Activated CD4-positive, alpha-beta T cell treated with anti-CD3 and anti-CD28 coated beads for 1 hour (primary cell): ENCODE results near the gene KRTAP5-3.

Experiments
- DNase-seq: peaks from one replicate; pipeline ENCODE4 v3.0.0-alpha.2; 2020

Gene KRTAP5-3

DNA sequence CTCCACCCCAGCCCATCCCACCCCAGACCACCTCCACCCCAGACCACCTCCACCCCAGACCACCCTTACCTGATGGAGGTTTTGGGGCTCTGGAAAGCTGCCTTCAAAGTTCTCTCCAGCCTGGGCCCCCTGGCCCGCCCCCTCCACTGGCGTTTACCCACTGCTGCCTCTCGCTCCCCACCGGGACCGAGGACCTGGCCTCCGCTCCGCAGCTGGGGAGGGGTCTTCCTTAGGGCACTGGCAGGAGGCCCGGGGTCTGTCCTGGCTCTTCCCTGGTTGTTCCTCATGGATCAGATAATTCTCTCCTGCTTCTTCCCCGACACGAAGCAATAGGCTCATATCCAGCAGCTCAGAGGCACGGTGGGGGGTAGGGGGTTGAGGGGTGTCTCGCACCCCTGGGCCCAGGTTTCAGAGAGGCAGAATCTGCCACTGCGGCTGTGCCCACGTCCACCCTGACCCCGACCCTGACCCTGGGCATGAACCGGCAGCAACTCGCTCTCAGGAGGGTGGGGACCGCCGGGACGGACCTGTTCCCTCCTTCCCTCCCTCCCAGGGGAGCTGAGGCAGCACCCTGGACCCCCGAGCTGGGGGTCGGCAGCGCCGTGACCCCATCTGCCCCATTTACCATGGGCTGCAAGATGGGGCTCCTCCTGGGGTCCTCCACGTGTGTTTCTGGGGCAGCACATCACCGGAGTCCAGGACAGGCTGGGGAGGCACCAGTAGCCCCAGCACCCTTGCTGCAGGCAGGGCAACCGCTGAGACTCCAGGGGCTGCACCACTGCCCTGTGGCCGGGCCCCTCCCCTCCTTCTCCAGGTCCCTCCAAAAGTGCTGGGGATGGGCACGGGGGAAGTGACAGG, 34.3 kb upstream of the KRTAP5-3 start:
- DNase-seq = no peak

DNA sequence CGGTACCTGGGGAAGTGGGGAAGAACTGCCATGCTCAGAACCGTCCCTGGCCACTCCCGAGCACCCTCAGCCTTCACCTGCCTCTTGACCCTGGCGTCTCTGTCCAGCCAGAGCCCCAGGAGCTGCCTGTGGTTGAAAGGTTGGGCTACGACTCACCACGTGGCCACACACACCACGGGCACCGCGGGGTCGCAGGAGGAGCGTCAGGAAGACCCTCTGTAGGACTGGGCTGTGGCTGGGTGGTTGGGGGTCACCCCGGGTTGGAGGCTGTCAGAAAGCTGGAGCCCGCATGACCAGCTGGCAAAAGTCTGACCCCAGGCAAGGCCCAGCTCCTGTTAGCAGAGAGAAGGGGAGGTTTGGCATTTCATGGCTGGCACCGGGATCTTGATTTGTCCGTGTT, 32.8 kb upstream of the KRTAP5-3 start:
- no peak for DNase-seq

DNA sequence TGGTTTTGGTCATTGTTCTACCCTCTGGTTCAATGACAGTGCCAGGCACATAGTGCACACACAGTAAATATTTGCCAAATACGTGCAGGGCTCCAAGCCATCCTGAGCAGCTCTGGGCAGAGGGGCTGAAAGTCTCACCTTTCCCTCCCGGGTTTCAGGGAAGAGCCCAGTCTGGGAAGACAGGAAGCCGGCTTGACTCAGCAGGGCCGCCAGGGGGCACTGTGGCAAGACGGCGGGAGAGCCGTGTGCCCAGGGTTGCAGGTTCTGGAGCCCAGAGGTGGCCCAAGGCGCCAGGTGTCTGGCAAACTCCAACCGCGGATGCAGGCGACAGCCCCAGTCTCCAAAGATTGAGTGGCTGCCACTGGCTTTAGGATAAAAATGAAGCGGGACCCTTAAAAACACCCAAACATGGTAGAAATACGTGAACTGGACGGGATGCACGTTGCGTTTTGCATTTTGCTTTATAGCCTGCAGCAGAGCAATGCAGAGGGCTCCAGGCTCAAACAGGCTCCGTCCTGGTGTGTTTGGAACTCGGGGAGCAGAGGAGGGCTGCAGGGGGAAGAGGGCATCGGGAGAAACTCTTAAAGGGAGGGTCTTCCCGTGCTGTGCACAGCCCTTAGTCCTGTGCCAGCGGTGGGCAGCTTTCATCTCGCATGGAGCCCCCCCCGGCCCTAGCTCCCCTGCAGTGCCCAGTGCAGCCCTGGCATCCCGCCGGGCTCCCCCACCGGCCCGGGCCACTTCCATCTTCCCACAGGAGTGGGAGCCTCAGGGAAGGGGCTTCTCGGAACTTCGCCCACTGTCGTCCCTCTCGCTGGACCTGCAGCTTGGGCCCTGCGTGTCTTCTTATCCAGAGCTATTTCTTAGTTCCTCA, 32.0 kb upstream of the KRTAP5-3 start:
- no peak for DNase-seq

DNA sequence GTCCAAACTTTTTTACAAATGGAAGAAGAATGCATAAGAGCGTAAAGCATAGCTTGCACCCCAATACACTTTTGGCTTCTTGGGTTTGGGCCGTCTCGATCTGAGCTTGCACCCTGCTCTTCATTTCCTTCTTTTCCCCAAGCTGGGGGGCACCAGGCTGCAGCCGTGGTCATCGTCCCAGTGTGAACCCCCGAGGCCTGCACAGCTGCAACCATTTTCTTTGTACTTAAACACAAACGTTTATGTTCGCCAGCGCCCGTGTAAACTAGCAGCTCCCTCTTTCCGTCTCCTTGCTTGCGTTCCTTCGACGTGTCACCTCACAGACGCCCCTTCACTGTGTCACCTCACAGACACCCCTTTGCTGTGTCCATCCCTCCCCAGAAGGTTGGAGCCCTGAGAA, 31.4 kb upstream of the KRTAP5-3 start:
- DNase-seq = no peak

DNA sequence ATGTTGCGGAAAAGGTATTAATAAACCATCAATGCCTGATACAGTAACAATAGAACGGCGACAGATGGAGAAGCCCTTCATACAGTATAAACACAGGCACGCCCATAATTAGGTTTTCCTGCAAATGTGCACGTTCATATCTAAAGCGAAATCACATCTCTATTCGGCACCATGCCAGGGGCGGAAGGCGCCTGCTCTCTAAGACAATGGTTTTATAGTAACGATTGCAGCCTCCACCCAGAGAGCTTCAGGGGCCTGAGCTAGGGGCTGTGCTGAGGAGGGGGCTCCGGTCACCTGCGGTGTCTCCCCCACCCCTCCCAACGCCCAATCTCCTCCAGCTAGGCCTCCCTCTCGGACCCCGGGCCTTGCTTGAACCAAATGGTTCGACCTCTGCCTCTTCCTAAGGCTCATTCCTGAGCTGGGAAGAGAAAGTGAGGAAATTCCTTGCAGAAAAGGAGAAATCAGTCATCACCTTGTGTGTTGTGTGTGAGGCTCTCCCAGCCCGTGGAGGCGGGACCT, 30.9 kb upstream of the KRTAP5-3 start:
- no peak for DNase-seq

DNA sequence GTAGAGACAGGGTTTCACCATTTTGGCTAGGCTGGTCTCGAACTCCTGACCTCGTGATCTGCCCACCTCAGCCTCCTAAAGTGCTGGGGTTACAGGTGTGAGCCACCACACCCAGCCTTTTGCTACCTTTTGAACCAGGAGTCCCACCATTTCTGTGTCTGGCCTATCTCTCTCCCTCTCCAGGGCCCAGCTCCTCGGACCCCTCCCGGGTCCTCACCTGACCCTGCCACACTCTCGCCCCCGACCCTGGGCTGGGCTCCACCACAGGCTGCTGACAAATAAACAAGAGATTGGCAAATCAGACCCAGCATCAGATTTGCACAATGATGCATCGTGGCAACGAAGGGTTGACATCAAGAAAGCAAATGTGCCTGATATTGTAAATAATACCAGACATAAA, 30.1 kb upstream of the KRTAP5-3 start:
- DNase-seq = no peak

DNA sequence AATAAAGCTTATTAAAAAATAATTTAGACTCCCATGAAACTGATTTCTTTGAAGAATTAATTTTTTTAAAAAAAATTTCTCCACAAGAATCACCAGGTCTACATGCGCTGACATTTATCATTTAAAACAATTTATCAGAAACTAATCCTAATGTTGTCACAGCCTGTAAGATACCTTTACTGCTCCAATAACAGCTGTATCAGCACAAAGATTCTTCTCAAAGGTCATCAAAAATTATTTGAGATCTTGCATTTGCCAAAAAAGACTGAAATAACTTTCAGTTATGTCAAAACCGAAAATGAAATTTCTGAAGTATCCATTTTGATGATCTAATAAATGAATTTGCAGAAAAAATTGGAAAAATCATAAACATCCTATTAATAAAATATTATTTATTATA, 29.4 kb upstream of the KRTAP5-3 start:
- DNase-seq = no peak

DNA sequence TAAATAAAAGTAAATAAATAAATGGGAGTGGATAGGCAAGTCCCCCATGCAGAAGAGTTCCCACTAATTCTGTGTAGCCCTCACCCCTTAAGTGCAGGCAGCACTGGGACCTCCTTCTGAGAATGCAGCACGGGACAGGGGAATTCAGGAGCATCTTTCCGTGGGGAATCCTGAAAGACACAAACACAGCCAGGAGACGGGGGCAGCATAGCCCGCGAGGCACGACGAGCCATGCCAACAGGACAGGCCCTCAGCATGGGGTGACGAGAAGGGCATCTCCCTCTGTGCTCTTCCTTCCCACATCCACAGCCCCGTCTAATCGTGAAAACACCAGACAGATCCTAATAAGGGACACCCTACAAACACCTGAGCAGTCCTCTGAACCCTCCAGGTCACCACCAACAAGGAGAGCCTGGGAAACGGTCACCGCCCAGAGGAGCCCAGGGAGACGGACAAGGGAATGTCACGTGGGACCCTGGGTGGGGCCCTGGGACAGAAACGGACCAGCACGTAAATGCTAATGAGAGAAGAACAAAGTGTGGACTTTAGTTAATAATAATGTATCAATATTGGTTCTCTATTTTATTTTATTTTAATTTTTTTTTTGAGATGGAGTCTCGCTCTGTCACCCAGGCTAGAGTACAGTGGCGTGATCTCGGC, 28.2 kb upstream of the KRTAP5-3 start:
- no peak for DNase-seq

DNA sequence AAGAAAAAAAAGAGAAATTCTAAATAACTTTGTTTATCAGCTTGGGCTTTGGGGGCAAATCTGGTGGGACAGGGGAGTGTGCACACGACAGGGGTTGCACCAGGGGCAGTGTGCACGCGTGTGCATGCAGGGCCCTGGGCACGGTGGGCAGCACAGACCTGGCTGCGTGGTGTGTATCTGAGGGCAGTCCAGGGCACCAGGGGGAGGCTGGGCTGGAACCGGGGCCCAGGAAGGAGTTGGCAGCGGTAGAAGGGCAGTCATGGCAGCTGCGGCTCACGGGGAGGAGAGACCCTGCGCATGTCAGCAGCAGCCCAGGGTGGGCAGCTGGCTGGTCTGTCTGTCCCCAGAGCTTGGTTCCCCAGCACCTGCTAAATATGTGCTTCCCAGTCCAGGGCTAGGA, 25.6 kb upstream of the KRTAP5-3 start:
- DNase-seq = no peak

DNA sequence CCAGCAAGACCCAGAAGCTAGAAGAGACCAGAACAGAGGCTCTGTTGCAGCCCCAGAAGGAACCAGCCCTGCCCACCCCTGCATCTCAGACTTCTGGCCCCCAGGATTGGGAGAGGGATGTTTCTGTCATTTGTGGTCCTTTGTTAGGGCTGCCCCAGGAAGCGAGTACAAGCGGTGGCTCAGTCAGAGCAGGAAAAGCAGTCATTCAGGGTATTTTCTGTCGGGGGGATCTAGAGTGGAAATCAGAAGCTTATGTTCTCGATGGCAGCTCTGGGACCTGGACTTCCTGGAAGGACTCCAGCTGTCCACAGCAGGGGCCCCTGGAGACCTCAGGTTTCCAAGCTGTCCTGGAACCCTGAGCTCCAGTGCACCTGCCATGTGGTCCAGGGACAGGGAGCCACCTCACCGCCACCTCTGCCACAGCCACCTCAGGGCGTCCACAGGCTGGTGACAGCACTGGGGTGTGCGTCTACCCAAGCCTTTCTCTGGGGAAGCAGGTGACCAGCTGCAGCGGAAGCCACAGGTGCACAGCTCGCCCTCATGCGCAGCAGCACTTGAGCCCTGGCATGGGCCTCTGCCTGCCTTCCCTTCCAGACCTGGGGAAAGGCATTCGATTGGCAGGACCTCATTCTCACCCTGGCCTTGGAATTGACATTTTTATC, 23.9 kb upstream of the KRTAP5-3 start:
- DNase-seq = no peak

DNA sequence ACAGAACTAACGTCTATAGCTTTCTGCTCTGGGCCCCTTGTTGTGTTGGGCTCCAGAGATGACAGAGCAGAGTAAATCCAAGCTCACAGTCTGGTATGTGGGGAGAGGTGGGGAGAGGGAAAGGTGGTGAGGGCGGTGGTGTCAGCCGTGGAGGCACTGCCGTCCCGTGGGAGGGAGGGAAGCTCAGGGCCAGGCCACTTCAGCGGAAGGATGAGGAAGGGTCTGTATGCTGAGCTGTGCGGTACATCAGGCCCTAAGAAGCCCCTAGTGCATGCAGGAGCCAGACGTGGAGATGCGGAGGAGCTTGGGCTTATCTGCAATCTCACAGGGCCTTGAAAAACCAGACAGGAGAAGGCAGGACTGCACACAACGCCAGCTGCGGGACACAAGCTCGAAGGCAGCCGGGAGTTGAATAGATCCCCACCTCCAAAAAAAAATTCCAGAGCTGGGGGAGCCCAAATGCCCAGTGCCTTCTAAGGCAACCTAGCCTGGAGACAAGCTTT, 22.9 kb upstream of the KRTAP5-3 start:
- no peak for DNase-seq

DNA sequence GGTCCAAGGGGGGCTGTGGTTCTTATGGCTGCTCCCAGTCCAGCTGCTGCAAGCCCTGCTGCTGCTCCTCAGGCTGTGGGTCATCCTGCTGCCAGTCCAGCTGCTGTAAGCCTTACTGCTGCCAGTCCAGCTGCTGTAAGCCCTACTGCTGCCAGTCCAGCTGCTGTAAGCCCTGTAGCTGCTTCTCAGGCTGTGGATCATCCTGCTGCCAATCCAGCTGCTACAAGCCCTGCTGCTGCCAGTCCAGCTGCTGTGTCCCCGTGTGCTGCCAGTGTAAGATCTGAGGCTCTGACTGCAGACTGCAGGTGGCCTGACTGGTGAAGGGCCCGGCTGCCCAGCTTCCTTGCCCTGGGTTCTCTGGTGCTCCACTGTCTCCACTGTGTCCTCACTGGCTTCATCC, 22.0 kb upstream of the KRTAP5-3 start:
- DNase-seq = no peak

DNA sequence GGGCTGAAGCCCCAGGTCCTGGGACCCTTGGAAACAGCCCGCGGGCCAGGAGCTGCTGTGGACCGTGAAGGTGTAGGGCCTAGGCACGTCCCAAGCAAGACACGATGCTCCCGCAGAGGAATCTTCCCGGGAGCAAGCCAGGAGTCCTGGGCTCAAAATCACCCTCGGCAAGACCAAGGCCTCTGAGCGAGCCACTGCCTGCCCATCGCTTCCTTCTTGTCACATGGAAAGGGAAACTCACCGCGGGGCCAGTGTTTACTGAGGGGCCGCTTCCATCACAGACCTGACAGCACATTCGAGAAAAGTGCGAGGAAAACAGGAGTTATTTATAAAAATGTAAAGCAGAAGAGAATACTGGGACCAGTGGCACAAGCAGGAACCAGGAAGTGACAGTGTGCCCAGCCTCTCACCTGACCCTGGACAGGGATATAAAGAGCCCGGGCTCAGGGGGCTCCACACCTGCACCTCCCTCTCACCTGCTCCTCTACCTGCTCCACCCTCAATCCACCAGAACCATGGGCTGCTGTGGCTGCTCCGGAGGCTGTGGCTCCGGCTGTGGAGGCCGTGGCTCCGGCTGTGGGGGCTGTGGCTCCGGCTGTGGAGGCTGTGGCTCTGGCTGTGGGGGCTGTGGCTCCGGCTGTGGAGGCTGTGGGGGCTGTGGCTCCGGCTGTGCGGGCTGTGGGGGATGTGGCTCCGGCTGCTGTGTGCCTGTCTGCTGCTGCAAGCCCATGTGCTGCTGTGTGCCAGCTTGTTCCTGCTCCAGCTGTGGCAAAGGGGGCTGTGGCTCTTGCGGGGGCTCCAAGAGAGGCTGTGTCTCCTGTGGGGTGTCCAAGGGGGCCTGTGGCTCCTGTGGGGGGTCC, 21.3 kb upstream of the KRTAP5-3 start, which contains the start of gene KRTAP5-5:
Gene KRTAP5-5, plus strand, starts transcription at position 450 of the 860 bp plus-strand sequence. Its CDS starts 66 bp downstream, at position 516.
- DNase-seq = no peak

DNA sequence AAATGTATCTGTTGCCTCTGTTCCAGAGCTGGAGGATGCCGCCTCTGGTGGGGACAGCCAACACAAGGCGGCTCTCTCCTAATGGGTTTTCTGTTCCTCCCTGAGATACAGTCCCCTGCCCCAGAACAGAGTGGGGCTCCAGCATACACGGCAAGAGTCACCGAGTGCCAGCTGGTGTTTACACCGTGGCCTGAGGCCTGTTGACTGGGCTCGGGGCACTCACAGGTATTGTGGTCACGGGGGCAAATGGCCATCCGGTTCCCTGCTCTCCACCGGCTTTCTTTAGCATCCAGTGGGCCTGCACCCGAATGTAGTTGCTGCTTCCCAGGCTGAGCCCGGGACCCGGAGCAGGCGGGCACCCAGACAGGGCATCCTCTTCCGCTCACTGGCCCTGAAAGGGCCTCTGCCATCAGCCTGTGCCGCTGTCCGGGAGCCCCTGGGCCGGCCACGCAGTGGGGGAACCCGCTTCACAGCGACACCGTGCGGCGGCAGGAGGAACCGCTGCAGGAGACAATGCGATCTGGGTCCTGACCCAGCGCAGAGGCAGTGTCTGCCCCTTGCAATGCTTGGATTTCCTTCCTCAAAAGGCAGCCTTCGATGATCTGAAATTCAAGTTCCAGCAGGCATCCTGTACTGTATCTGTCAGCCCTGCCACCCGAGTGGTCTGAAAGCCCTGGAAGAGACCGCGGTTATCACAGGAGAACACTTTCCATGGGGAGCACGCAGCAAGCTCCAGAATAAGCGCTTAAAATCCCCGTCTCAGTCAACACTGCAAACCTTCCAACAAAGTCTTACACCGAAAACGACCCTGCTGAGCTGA, 20.5 kb upstream of the KRTAP5-3 start:
- DNase-seq = peak; percentile 31

DNA sequence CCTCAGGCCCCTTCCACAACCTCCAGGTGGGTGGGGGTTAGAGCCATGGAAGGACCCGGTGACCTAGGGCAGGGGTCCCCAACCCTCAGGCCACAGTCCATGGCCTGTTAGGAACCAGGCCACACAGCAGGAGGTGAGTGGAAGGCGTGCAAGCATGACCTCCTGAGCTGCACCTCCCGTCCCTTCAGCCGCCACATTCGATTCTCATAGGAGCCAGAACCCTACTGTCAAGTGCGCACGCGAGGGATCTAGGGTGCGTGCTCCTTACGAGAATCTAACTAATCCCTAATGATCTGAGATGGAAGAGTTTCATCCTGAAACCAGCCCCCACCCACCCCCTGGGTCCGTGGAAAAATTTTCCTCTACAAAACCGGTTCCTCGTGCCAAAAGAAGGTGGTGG, 17.3 kb upstream of the KRTAP5-3 start:
- no peak for DNase-seq

DNA sequence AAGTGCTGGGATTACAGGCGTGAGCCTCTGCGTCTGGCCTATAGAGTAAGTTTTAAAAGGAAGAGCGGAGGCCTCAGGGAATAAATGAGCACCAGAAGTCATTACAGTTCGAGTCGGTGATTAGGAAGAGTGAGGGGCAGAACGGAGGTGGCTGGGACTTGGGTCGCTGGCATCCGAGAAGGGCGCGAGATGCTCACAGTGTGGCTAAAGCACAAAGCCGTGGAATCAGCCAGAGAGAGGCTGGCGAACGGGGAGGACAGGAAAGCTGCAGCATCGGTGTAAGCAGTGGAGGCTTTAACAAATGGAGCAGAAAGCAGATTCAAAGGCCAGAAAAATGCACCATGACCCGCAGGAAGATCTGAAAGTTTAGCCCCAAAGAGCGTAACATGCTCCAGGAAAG, 16.4 kb upstream of the KRTAP5-3 start:
- no peak for DNase-seq

DNA sequence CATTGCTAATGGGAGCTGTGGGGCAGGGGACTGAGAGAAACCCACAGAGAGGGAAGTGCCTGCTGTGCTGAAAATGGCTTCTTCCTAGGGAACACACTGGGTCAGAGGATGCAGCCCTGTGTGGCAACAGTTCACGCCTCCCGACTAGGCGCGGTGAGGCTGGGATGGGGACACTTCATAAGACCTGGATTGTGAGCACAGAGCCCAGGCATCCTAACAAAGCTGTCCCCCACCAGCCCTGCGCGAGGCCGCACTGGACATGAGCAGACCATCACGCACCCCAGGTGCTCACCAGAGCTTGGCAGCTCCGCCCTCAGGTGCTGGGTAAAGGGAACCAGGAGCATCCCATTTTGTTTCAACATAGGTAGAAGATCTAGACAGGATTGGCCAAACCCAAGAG, 15.5 kb upstream of the KRTAP5-3 start:
- DNase-seq = no peak

DNA sequence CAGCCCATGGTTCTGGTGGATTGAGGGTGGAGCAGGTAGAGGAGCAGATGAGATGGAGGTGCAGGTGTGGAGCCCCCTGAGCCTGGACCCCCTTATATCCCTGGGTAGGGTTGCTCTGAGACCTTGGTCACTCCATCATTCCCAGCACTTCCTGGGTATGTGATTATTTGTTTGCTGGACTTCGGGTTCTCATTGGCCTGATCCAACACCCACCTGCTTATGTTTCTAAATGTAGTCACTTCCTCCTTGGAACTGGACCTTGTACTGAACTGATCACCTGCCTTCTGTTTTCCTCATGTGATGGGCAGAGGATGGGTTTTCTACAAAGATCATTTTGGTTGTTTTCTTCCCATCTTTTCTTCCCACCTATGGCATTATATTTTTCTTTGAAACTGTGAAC, 13.8 kb upstream of the KRTAP5-3 start, which contains the start of gene KRTAP5-4:
Gene KRTAP5-4, minus strand, starts transcription at position 53 of the 400 bp plus-strand sequence. Its CDS starts 45 bp downstream, at position 8.
- DNase-seq = no peak

DNA sequence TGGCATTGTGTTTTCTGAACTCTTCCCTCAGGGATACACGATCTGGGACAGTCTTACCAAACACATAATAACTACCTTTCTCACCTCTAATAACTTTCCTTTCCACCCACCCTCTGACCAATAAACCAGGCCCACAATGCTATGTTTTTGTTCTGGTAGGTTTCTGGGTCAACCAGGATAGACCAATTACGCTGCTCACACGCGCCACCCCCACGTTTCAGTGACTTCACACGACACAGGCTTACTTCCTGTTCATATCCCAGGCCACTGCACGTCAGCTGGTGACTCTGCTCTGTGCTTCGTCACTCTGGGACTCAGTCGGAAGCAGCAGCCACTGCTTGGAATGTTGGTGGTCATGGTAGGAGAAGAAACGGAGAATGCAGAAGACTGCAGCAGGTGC, 11.2 kb upstream of the KRTAP5-3 start:
- DNase-seq = no peak

DNA sequence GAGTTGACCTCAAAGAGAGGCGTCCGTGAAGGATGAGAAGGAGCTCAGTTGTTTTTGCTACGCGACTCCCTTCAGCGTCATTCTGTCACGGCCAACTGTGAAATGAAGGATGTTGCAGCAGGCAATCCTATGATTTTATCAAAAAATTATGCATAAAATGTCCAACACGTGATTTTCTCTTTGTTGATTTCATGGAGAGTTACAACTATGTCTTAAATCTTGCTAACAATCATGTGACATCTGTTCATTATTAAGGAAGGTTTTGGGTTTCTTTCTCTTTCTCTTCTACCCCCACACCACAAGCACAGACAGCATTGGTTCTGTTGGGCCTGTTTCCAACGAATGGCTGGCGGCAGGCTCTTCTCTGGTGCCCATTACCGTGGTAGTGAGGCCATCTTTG, 10.0 kb upstream of the KRTAP5-3 start:
- no peak for DNase-seq
